Midbrain (tissue), 1 donor: Measurements from ENCODE around the gene PDE8B.

Experiments used
- DNase-seq: peaks from one replicate; lab custom pipeline; 2025; lab: John Stamatoyannopoulos, UW

PDE8B gene

GRCh38 chr5:77232574-77233358 is 22.3 kb downstream of the PDE8B start:
- peak; percentile 8 for DNase-seq

GRCh38 chr5:77235846-77236721 is 25.6 kb downstream of the PDE8B start:
- DNase-seq = no peak

GRCh38 chr5:77239126-77239741 is 28.8 kb downstream of the PDE8B start:
- no peak for DNase-seq

- no peak for DNase-seq
These were observed 31.0 kb downstream of the PDE8B start for GRCh38 chr5:77241444-77241843.

GRCh38 chr5:77249475-77249874 is 39.0 kb downstream of the PDE8B start:
- no peak for DNase-seq

GRCh38 chr5:77250021-77250420 is 39.5 kb downstream of the PDE8B start:
- DNase-seq = no peak

- no peak for DNase-seq
These were observed 41.4 kb downstream of the PDE8B start for GRCh38 chr5:77251921-77252320.

GRCh38 chr5:77255617-77256016 is 45.1 kb downstream of the PDE8B start:
- no peak for DNase-seq

GRCh38 chr5:77256406-77256805 is 45.9 kb downstream of the PDE8B start:
- no peak for DNase-seq

- no peak for DNase-seq
These were observed 48.2 kb downstream of the PDE8B start for GRCh38 chr5:77258652-77259051.

GRCh38 chr5:77259476-77259875 is 49.0 kb downstream of the PDE8B start:
- DNase-seq = no peak

- DNase-seq = no peak
These were observed 52.2 kb downstream of the PDE8B start for GRCh38 chr5:77262697-77263096.

GRCh38 chr5:77266291-77266690 is 55.8 kb downstream of the PDE8B start:
- DNase-seq = no peak

- DNase-seq = no peak
These were observed 57.0 kb downstream of the PDE8B start for GRCh38 chr5:77267496-77267895.

GRCh38 chr5:77272206-77272605 is 61.7 kb downstream of the PDE8B start:
- no peak for DNase-seq

- DNase-seq = no peak
These were observed 67.3 kb downstream of the PDE8B start for GRCh38 chr5:77277759-77278158.

- no peak for DNase-seq
These were observed 69.6 kb downstream of the PDE8B start for GRCh38 chr5:77280036-77280435.

- no peak for DNase-seq
These were observed 71.5 kb downstream of the PDE8B start for GRCh38 chr5:77281969-77282336.

GRCh38 chr5:77282337-77283027 is 72.0 kb downstream of the PDE8B start:
- peak; percentile 21 for DNase-seq

- DNase-seq = no peak
These were observed 74.9 kb downstream of the PDE8B start for GRCh38 chr5:77285251-77285841.

GRCh38 chr5:77292026-77292757 is 81.7 kb downstream of the PDE8B start:
- DNase-seq = no peak
